GM21381 (cell line): ENCODE data around the gene TIE1.

Source experiments
- ATAC-seq: cut with Tn5 transposase; IDR thresholded peaks from one replicate; pipeline ENCODE4 v1.9.1; 2021; ENCODE audit warnings: mild to moderate bottlenecking, moderate library complexity; ENCODE audit not compliant: unreplicated experiment

Gene TIE1

DNA sequence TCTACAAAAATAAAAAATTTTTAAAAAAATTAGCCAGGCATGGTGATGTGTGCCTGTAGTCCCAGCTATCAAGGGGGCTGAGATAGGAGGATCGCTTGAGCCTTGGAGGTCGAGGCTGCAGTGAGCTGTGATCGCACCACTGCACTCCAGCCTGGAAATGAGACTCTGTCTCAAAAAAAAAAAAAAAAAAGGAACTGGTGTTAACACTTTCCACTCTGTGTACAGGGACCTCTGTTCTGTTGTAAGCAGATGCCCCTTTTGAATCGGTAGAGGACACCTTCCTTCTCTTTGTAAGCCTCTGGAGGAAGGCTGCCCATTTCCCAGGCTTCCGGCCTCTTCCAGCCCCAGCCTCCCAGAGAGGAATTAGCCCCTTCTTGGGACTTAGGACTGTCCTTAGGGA, 8.1 kb upstream of the TIE1 start:
- ATAC-seq, result no peak

DNA sequence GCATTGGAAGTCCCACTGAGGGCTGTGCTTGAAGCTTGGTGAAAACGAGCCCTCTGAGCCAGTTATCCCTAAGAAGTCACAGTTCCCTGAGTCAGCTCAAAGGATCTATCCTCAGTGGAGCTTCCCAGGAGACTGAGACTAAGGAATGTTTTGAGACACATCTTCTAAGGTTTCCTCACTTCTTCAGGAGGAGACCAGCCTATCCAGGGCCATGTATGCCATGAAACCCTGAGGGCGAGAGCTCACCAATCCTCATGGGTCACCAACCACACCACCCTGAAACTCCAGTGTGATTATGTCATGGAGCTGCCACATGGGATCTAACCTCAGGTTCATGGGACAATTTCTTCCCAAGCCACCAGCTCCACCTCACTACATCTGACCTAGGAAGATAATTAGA, 7.6 kb upstream of the TIE1 start:
- no peak for ATAC-seq

DNA sequence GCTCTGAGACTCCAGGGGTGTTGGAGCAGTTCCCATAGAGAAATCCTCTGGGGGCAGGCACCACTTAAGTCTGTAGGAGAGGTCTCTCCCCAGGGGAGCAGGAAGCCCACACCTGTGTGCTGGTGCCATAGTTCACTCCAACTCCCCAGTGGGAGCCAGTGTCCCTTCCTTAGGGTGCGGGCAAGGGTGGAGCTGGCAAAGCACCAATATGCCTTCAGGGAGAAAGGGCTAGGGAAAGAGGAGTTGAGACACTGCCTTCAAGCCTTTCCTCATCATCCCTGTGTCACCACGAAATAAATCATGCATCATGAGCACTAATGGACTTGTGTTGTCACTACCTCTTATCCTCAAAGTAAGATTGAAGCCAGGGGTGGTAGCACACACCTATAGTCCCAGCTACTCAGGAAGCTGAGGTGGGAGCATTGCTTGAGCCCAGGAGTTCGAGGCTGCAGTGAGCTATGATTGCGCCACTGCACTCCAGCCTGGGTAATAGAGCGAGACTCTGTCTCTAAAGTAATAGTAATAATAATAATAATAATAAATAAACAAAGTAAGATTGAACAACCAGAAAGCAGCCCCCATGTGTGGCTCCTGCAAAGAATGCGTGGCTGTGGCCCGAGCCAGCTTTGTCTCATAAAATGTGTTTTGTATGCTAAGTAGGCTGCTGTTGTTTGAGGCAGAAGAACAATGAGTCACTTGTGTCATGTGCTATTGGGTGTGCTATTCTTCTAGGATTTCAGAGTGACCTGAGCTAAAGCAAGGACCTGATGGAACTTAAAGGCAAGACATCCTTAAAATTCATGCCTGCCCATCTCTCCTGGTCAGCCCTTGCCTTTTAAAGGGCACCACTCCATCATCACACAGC, 6.7 kb upstream of the TIE1 start:
- ATAC-seq, result no peak

DNA sequence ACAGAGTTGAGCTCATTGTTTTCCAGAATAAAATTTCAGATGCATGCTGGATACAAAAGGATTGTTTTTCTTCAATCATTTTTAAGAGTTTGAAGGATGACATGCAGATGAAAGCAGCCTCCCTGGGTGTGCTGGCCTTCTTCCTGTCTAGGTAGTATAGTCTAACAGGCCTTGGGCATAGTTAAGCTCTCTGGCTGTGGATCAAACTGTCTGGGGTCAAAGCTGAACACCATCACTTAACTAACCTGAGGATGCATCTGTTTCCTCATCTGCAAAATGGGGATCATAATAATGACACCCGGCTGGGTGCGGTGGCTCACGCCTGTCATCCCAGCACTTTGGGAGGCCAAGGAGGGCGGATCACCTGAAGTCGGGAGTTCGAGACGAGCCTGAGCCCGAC, 6.0 kb upstream of the TIE1 start:
- ATAC-seq, result no peak

DNA sequence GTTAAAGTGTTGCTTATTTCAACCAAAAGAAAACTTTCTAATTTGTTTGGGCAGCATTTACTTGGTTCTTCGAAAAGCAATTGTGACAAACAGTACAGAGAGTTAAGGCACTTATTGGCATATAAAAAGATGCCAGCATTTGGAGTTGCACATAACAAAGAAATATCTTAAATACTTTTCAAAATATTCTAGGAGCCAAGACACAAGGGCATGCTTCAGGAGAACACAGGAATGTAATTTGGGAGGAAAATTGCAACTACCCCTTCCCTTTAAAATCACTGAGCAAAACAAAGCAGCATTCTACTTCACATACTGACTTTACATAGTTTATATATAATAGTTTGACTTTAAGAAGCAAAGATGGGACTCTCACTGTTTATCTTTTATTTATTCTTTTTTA, 4.6 kb upstream of the TIE1 start:
- ATAC-seq, result no peak

DNA sequence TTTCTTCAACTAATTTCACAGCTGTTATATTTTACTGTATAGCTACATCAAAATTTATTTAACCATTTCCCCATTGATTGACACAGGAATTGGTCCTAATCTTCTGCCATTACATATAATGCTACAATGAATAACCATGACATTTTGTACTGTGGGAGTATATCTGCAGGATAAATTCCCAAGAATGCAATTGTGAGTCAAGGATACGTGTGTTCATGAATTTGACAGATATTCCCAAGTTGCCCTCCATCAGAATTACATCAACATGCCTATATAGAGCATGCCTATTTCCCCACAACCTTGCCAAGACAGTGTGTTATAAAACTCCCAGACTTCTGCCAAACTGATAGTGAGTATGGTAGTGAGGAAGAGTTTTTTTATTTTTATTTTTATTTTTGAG, 2.7 kb upstream of the TIE1 start:
- ATAC-seq, result no peak

DNA sequence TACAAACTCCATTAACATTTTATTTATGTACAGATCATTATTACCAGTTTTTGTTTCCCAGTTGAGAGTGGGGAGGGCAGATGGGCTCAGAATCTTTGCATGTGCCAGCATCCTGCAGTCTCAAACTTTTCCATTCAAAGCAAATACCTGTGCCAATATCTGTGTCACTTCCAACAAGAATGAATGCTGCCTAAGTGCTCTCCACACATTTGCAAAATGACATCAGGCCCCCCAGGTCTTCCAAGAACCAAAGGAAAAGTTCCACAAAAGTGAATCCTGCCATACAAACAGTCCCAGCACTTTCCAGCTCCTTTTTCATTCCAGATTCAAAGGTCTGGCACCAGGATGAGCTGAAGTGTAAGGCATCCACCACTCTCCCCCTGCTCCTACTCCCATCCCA, 1.7 kb upstream of the TIE1 start:
- no peak for ATAC-seq

DNA sequence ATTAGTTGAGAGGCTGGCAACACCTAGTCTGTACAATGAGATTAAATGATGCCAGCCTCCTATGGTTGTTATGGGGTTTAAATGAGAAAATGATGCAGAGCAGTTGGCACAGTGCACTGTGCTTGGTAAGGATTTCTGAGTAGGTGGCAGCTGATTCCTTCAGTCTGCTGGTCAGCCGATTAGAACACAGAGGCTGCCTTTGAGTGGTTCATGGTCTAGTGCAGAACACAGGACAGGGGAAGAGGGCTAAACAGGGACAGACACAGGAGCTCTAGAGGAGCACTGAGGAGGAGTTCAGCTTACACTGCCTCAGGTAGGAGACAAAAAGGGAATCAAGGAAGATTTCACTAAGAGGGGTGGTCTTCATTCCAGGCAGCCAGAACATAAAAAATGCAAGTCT, 1.4 kb downstream of the TIE1 start:
- no peak for ATAC-seq

DNA sequence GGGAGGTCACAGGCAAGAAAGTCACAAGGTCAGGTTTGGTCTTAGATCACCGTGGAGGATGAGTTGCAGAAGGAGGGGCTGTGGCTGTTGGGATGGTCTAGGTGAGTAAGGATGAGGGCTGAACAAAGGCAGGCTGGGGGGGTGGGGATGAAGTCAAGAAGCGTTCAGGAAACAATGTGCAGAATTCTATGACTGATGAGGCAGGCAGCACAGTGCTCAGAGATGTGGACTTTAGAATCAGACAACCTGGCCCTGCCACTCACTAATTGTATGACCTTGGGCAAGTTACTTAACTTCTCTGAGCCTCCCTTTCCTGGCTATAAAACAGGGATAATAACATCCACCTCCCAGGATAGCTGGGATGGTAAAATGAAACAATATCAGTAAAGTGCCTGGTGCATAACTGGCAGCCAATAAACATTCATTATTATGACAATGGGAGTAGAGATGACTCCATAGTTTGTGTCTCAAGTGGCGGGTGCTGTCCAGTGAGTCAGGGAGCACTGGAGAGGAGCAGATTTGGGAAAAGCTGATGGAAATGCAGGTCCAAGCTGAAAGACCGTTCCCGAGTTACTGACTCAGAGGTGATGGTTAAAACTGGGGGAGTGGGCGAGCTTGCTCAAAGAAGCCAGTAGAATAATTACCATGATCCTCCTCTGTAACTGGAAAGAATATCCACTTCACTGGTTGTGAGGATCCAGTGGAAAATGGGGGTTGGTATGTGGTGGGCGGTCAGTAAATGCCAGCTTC, 2.1 kb downstream of the TIE1 start:
- ATAC-seq, result no peak

DNA sequence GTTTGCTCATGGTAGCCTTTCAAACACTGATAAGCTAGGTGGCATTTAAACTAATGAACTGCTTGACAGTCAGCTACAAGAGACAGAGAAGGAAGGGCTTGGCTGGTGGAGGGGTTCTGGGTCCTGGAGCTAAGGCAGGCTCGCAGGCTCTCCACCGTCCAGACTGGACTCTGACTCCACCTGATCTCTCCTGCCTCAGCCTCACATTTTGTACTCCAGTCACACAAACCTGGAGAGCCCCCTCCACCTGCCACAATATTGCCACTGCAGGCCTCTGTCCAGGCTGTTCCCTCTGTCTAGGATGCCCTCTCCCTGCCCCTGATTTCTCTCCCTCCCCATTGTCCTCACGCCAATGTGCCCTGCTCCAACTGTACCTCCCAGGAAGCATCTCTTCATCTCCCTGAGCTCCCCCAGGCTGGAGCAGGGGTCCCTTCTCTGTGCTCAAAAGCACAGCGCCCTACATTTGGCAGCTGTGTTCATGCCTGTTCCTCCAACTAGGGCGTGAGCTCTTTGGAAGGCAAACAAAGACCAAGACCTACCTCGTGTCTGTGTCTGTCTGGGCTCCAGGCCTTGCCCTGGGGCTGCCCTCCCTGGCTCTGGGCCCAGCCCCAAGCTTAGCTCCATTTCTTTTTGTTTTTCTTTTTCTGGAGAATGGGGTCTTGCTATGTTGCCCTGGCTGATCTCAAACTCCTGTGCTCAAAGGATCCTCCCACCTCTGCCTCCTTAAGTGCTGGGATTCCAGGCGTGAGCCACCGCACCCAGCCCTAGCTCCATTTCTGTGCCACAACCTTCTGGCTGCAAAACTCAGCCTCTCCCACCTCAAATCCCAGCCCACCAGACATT, 2.9 kb downstream of the TIE1 start:
- ATAC-seq, result no peak

DNA sequence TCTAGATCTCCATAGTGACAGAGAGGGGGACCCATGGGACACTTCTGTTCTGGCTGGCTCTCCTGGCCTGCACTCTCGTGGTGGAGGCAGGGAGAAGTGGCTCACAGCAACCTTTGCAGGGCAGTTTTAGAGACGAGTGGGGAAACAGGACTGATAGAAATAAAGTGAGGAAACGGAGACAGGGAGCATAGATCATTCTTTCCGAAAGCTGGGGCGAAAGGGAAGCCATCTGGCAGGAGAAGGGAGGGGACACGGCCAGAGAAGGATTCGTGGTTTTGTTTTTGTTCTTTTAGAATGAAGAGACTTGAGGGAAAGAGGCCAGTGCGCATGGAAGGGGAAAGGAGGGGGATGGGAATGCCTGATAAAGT, 3.5 kb downstream of the TIE1 start:
- ATAC-seq, result no peak

DNA sequence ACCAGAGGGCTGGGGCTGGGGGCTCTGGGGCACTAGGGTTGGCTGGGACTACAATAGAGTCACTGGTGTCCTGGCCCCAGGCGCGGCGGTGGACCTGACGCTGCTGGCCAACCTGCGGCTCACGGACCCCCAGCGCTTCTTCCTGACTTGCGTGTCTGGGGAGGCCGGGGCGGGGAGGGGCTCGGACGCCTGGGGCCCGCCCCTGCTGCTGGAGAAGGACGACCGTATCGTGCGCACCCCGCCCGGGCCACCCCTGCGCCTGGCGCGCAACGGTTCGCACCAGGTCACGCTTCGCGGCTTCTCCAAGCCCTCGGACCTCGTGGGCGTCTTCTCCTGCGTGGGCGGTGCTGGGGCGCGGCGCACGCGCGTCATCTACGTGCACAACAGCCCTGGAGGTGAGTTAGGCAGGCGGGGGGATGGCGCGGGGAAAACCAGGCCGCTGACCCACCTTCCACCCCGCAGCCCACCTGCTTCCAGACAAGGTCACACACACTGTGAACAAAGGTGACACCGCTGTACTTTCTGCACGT, 4.1 kb downstream of the TIE1 start:
- ATAC-seq, result no peak

DNA sequence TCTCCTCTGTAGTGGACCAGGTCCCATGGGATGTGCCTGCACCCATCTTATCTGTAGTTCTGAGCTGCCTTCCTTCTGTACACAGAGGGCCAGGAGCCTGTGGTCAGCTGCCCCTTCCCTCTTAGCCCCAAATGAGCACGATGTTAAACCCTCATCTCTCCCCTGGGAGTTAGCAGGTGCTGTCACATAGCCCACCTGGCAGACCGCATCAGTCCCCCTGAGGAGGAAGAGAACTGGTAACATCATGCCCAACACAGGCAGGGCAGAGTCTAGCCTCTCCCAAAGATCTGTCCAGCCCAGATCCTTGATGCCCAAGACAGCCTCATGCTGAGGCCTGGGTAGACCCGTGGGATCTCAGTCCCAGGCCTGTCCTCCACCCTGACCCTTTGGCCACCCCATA, 4.7 kb downstream of the TIE1 start:
- no peak for ATAC-seq

DNA sequence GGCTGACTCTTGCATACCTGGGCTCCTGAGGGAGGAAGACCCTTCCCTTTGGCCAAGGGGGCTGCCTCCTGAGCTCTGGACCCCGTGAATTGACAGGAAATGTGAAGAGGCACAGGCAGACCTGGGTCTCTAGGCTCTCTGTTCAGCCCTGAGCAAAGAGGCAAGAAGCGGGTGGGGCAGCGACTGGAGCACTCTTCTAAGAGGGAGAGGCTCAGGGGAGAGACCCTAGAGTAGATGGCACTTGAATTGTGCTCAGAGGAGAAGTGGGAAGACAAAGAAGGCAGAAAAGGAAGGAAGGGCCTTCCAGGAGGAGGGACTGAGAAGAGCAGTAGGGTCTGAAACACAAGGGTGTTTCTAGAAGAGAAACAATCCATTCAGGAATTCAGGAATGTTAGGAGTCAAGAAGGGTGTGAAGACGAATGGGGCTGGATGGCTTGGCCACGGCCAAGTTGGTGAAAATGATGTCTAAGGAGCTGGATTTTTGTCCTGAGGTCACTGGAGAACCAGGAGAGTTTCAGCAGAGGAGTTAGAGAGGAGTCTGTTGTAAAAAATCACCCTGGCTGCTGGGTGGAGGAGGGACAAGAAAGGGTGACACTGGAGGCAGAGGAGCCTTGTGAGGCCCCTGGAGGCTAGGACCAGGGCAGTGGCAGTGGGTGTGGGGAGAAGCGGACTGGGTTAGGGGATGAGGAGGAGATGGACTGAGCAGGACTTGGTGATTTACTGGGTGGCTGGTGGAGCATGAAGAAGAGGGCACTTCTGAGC, 5.3 kb downstream of the TIE1 start:
- no peak for ATAC-seq

DNA sequence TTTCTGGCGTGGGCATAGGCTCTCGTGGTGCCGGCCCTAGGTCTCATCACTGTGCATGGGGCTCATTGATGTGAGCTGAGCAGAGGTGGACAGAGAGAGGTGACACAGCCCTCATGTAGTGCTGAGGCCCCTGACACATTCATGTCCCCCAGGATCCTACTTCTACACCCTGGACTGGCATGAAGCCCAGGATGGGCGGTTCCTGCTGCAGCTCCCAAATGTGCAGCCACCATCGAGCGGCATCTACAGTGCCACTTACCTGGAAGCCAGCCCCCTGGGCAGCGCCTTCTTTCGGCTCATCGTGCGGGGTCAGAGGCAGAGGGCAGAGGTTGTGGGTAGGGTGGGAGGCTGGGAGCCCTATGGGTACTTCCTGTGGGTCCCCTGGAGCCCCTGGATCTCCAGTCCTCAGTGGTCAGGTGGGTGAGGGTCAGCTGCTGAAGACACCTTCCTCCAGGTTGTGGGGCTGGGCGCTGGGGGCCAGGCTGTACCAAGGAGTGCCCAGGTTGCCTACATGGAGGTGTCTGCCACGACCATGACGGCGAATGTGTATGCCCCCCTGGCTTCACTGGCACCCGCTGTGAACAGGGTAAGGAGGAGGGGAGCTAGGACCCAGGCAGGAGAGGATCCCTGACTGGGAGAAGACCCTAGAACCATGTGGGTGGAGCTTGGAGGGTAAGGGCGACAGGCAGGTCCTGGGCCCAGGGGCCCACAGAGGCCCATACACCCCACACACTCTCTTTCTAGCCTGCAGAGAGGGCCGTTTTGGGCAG, 6.1 kb downstream of the TIE1 start:
- ATAC-seq, result no peak

DNA sequence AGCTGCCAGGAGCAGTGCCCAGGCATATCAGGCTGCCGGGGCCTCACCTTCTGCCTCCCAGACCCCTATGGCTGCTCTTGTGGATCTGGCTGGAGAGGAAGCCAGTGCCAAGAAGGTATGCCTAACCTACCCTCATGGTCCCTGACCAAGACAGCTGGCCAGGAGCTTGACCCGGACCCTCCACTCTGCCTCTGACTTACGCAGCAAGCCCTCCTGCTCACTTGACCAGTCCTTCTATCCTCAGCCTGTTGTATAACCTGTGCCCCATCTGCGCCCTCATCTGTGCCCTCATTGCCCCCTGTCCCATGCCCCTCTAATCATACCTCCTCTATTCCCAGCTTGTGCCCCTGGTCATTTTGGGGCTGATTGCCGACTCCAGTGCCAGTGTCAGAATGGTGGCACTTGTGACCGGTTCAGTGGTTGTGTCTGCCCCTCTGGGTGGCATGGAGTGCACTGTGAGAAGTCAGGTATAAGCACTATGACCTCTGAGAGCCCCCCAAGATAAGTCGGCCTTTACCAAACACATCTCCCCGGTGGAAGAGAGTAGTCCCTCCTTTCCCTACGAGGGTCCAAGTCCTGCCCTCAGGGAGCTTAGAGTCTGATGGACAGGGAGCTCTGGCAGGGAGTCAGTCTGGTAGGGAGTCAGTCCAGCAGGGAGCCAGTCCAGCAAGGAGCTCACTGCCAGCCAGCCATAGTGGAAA, 6.8 kb downstream of the TIE1 start:
- no peak for ATAC-seq

DNA sequence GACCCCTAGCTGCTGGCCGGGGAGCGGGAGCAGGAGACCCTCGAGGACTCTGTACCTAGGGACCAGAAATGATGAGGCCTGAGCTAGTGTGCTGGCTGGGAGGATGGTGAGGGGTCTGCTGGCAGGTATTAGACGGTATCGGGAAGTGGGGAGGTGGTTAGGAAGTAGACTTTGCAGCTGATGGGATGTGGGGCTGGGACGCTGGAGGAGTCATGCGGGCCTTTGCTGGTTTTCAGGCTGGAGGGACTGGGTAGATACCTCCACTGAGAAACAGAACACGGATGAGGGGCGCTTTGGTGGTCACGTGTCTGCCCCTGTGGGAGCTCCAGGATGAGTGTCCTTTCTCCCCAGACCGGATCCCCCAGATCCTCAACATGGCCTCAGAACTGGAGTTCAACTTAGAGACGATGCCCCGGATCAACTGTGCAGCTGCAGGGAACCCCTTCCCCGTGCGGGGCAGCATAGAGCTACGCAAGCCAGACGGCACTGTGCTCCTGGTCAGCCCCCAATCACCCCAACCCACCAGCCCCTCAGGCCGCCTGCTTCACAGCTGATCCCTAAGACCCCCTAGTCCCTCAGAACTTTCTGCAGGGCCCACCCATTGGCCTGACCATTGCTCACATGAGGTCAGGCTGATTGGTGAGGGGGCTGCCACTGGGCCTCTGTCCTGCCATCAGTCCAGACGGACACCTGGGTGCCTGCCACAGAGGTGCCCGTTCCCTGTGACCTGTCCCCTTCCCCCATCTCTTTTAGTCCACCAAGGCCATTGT, 8.0 kb downstream of the TIE1 start:
- no peak for ATAC-seq

DNA sequence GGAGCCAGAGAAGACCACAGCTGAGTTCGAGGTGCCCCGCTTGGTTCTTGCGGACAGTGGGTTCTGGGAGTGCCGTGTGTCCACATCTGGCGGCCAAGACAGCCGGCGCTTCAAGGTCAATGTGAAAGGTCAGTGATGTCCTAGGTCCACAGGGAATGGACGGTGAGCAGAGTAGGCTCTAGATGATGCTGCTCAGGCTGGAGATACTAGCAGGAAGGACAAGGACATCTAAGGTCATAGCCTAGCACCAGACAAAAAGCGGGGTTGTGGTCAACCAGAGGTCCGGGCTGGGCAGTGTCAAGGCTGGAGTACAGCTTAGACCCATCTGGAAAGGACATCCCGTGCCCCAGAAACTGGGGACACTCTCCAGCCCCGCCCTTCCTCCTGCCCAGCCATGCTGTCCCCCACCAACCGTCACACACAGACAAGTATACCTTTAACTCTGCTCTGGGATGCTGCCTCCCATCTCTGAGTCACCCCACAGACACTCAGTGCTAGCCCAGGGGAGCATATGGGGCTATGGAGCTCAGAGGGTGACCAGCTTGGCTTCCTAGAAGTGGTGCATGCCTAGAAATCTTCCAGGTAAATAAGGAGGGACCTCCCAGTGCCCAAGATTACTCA, 8.7 kb downstream of the TIE1 start:
- no peak for ATAC-seq
